ENCODE results near the gene LCN2. TPM values are rescaled to one million over a fixed set of nuclear protein-coding genes. Genes with fewer than 3 reads are reported as not detected.

The LCN2 gene
- total and polyA plus RNA-seq, 10 of the 15 experiments (the other 5 are each of a cell fraction or from before 2014, with no cell fraction given): not detected

DNA sequence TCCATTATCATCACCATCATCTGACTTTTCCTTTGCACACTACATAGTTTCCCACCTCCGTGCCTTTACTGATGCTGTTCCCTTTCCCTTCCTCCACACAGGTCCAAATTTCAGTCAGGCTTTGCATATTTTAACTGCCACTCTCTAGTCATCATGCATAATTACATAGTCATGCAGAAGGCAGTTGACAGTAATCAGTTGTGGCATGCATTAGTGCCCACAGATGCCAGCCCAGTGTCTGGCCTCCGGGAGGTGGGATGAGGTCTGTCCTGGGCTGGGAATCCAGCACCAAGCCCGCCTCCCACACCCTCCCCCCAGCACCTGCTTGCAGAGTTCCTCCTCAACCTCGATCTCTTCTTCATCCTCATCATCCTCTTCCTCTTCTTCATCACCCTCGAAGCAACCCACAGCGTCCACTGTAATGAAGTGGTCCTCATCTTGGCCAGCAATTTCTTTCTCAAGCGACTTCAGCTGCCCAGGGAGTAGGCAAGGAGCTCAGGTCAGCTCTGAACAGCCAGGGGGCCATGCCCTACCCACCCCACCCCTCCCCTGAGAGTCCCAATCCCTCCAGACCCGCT lies 19.6 kb downstream of the LCN2 start:
- no peak overlapping the region for H3K27ac ChIP-seq (ENCODE audit: control insufficient read depth, insufficient read depth)
- in situ Hi-C loops (cut with MboI): no loop called here
- H3K36me3 ChIP-seq (ENCODE audit: control insufficient read depth in 2 of 2, insufficient read depth in 2 of 2, low read length in 1 of 2): peaks cover 13 to 15% of the 10 kb centered on the region in 2 experiments; a peak in 3 of 4 replicates
- DNase-seq (ENCODE audit: low read depth, low spot score): no peak
- ChIA-PET SMC1A (ENCODE audit: uncharacterized antibody, unreplicated experiment) (interaction anchor here (0.6 kb wide), 1 partner anchor 19 kb away, joined by 5 read pairs; no protein-coding TSS in a partner anchor), CTCF (no interaction called here), POLR2A (interaction anchor here (1.2 kb wide), 1 partner anchor 9 kb away, joined by 5 read pairs; the partner anchor contains the start of gene BBLN), RAD21 (ENCODE audit: unreplicated experiment) (no interaction called here)
- H3K4me2 ChIP-seq (ENCODE audit: control insufficient read depth, insufficient read depth): no peak overlapping the region
- no peaks in the 10 kb centered on the region for H3K79me2 ChIP-seq (ENCODE audit: control insufficient read depth, insufficient read depth, low read length)
- H3K4me3 ChIP-seq: no peak overlapping the region
- no peaks in the 10 kb centered on the region for H3K27me3 ChIP-seq (replicated peaks in 1 of 2; ENCODE audit: control insufficient read depth in 2 of 2, insufficient read depth in 2 of 2, low read length in 1 of 2)
- BruUV-seq (replicated peaks): TSS peak; percentile 75
- no peaks in the 10 kb centered on the region for H3K4me1 ChIP-seq (ENCODE audit: control insufficient read depth, insufficient read depth, low read length)
- intact Hi-C loops (cut with micrococcal nuclease; ENCODE audit: unreplicated experiment): no loop called here
- TF ChIP-seq RCOR1 (conservative IDR thresholded peaks at IDR 0.05; ENCODE audit: low read depth, low read length) (no peak), TCF7 (IDR thresholded peaks at IDR 0.05; ENCODE audit: borderline replicate concordance) (no peak), MTA3 (IDR thresholded peaks at IDR 0.05; ENCODE audit: borderline replicate concordance, low read length) (no peak), GABPA (IDR thresholded peaks at IDR 0.05; ENCODE audit: low read depth) (no peak), TCF3 (IDR thresholded peaks at IDR 0.05; ENCODE audit: borderline replicate concordance, insufficient read depth, low read depth, low read length) (no peak), ZNF24 (IDR thresholded peaks at IDR 0.05) (no peak), NBN (IDR thresholded peaks at IDR 0.05) (no peak), EP300 (IDR thresholded peaks at IDR 0.05; ENCODE audit: borderline replicate concordance in 1 of 2, control insufficient read depth in 1 of 2, low read depth in 2 of 2, low read length in 2 of 2) (no peak), SRF (IDR thresholded peaks at IDR 0.05; ENCODE audit: low read depth in 2 of 2, low read length in 2 of 2) (no peak), HCFC1 (IDR thresholded peaks at IDR 0.05; ENCODE audit: low read length) (no peak), DPF2 (IDR thresholded peaks at IDR 0.05) (no peak), POLR2AphosphoS2 (IDR thresholded peaks at IDR 0.05; ENCODE audit: low read depth, low read length) (no peak), CBX3 (IDR thresholded peaks at IDR 0.05; ENCODE audit: borderline replicate concordance, low read depth) (no peak), TCF12 (IDR thresholded peaks at IDR 0.05; ENCODE audit: low read depth, low read length) (no peak)
- TF ChIP-seq, protein P1, sequence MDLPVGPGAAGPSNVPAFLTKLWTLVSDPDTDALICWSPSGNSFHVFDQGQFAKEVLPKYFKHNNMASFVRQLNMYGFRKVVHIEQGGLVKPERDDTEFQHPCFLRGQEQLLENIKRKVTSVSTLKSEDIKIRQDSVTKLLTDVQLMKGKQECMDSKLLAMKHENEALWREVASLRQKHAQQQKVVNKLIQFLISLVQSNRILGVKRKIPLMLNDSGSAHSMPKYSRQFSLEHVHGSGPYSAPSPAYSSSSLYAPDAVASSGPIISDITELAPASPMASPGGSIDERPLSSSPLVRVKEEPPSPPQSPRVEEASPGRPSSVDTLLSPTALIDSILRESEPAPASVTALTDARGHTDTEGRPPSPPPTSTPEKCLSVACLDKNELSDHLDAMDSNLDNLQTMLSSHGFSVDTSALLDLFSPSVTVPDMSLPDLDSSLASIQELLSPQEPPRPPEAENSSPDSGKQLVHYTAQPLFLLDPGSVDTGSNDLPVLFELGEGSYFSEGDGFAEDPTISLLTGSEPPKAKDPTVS (IDR thresholded peaks at IDR 0.05; ENCODE audit: low read depth, low read length): no peak
- TF ChIP-seq, protein P2, sequence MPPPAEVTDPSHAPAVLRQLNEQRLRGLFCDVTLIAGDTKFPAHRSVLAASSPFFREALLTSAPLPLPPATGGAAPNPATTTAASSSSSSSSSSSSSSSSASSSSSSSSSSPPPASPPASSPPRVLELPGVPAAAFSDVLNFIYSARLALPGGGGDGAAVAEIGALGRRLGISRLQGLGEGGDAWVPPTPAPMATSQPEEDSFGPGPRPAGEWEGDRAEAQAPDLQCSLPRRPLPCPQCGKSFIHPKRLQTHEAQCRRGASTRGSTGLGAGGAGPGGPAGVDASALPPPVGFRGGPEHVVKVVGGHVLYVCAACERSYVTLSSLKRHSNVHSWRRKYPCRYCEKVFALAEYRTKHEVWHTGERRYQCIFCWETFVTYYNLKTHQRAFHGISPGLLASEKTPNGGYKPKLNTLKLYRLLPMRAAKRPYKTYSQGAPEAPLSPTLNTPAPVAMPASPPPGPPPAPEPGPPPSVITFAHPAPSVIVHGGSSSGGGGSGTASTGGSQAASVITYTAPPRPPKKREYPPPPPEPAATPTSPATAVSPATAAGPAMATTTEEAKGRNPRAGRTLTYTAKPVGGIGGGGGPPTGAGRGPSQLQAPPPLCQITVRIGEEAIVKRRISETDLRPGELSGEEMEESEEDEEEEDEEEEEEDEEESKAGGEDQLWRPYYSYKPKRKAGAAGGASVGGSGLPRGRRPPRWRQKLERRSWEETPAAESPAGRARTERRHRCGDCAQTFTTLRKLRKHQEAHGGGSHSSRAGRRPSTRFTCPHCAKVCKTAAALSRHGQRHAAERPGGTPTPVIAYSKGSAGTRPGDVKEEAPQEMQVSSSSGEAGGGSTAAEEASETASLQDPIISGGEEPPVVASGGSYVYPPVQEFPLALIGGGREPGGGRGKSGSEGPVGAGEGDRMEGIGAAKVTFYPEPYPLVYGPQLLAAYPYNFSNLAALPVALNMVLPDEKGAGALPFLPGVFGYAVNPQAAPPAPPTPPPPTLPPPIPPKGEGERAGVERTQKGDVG (CRISPR knock-in tag; IDR thresholded peaks at IDR 0.05): no peak
- TF ChIP-seq, protein P3, sequence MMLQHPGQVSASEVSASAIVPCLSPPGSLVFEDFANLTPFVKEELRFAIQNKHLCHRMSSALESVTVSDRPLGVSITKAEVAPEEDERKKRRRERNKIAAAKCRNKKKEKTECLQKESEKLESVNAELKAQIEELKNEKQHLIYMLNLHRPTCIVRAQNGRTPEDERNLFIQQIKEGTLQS (IDR thresholded peaks at IDR 0.05; ENCODE audit: borderline replicate concordance, extremely low read depth, low read depth, low read length): no peak
- WGBS (ENCODE audit: insufficient coverage, insufficient replicate concordance, low lambda C conversion rate, missing lambda C conversion rate): 72% methylated on average over 8 of the region's 8 CpGs
- H3K9me3 ChIP-seq (replicated peaks; ENCODE audit: control insufficient read depth, insufficient read depth, low read length): no peaks in the 10 kb centered on the region
- H4K20me1 ChIP-seq (ENCODE audit: control insufficient read depth, insufficient read depth): no peaks in the 10 kb centered on the region
- H3K9ac ChIP-seq (ENCODE audit: control insufficient read depth, insufficient read depth, low read length): no peak overlapping the region
- no peak overlapping the region for H2AFZ ChIP-seq (ENCODE audit: control insufficient read depth, low read depth, low read length)
- FAIRE-seq: no peak
- no peak for ATAC-seq

Measured in GM12878 (cell line).